Suppressor macrophage treated with lipopolysaccharide for 4 hours (primary cell): ENCODE measurements around the gene TRMT6.

Experiments used
- DNase-seq: peaks from one replicate; pipeline ENCODE4 v3.0.0-alpha.2; 2020

The TRMT6 gene

DNA sequence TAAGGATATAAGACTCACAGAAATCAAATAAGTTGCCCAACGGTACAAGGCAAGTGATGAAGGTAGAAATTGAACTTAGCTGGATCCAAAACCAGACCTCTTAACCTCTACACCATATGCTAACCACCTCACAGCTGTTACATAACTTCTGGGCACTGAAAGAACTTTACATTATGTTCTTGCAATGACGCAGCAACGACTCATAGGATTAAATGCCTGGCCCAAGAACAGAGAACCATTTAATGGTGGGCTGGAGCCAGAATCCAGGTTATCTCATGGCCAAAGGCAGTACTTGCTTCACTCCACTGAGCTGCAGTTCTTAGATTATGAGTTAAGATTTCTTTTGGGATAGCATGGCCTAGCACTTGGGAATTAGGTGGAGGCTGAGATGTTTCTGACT is 4.4 kb downstream of the TRMT6 start:
- DNase-seq, result peak; percentile 29

DNA sequence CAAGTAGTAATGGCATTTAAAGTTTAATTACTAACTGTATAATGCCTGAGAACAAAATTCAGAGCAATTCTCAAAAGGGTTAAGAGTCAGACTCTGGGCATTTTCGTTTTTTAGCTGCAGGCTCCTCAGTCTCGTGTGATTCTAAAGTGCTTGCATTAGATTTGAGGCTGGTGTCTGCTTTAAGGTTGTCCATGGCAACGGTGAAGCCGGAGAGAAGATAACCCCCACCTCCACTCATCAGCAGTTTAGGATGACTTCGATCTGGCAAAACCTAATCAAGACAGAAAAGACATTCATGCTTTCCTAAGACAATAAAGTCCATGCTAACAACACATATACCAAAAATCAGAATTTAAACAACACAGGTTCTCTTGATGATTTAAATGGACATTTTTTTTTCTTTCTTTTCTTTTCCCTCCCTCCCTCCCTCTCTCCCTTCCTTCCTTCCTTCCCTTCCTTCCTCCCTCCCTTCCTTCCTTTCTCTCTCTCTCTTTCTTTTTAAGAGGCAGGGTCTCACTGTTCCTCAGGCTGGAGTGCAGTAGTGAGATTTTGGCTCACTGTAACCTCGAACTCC is 11.8 kb downstream of the TRMT6 start:
- no peak for DNase-seq

DNA sequence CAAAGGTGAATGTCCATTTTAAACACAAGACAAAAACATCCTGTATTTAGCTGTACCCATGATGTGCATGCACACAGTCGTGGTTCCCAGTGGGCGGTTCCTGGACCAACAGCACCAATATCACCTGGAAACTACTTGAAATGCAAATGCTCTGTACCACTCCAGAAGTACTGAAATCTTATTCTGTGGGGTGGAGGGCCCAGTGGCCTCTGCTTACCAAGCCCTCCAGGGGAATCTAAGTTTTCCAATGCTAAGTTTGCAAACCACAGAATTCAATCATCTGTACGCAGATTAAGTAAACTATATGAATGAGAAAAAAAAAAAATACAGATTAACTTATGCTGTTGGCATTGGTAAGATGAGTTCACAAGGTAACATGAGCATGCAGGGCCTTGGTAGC is 14.1 kb downstream of the TRMT6 start:
- DNase-seq, result no peak

DNA sequence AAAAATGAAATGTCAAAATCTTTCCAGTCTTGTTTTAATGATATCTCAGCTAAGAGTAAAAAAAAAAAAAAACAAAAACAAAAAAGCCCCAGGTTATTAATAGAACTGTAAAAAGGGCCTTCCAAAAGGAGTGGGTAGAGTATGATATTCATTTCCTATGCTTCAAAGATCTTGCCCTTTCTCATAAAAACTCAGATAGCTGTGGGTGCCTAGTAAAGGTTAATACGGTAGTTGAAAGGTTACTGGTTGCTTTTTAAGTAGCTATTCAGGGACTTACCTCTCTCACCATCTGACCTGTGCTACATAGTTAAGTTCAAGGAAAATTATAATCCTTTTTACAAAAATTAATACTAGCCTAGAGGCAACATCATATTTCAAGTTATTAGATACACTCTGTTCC is 14.9 kb downstream of the TRMT6 start:
- DNase-seq, result no peak

DNA sequence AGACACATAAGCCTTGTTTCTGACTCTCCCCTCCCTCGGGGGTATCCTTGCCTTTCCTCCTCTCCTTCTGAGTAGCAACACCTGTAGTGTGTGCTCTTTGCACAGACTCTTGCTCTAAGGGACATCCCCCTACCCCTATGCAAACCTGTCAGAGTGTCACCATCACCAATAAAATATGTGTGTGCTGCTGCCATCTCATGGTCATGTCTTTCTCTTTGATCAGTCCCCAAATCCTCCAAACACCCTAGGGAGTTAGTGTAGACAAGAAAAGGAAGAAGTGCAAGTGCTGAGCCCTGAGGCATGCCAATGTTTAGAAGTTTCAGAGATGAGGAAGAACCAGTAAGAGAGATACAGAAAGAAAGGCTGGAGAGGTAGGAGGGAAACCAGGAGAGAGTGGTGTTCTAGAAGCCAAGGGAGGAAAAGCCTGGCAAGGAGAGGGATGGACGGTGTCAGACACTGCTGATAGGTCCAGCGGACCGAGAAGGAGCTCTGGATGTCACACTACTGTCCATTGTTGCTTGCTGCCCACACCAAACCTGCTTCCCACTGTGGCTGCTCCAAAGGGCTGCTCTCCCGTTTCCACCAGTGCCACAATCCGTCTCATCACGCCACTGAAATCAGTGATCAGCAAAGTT is 16.4 kb downstream of the TRMT6 start:
- no peak for DNase-seq

DNA sequence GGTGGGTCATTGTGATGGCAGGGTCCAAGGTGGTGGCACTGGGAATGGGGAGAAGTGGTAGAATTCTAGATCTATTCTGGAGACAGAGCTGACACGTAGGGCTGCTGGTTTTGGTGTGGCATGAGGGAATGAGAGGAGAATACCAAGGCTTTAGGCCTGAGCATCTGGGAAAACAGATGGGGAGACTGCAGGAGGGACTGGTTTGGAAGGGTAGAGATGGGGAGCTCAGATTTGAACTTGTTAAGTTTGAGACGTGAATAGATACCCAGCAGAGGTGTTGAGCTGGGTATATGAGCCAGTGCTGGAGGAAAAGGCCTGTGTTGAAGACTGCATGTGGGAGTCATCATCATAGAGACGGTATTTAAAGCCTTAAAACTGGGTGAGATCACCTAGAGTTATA is 17.5 kb downstream of the TRMT6 start:
- DNase-seq, result no peak

DNA sequence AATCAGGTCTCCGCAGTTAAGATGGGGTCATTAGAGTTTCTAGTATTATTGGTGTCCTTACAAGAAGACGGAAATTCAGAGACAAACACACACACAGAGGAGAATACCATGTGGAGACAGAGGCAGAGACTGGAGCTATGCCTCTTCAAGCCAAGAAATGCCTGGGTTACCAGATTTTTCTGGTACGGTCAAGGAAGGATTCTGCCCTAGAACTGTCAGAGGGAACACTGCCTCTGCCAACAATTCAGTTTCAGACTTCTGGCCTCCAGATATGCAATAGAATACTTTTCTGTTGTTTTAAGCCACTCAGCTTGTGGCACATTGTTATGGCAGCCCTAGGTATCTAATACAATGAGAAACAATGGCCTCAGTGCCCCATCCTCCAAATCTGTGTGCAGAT is 18.9 kb downstream of the TRMT6 start:
- no peak for DNase-seq

DNA sequence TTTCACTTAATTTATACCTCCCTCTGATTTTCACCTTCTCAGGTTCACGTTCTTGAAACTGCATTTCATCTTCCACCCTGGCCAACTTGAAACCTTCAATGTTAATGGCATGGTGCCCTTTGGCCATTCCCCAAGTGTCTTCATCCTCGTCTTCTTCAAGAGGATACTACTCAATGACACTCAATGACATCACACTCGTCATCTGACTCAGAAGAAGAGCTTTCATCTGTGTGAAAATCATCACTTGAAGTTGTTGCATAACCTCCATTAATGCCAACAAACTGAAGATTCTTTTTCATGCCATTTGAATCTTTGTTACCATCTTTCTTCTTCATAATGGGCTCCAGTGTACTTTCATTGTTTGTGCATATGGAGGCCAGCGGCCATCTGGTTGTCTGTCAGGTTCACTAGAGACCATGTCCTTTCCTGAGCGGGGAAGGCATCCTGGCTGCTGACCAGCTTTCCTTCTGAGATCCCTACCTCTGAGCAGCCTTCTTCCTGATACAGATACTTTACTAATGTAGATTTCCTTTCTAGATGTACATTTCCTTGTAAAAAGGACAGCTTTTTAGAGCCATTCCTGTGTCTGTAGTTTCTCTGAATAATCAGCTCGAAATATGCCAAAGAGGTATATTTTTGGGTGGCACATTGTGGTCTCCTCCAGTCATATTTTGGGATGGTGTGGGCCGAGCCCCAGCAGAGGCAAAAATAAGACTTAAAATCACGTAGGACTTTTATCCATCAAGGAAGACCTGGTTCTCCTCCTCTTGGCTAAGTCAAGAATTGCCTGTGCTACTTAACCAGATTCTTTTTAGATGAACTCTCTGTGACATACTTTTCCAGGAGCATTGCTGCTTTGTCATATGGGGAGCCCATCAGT is 21.3 kb downstream of the TRMT6 start:
- peak; percentile 55 for DNase-seq

DNA sequence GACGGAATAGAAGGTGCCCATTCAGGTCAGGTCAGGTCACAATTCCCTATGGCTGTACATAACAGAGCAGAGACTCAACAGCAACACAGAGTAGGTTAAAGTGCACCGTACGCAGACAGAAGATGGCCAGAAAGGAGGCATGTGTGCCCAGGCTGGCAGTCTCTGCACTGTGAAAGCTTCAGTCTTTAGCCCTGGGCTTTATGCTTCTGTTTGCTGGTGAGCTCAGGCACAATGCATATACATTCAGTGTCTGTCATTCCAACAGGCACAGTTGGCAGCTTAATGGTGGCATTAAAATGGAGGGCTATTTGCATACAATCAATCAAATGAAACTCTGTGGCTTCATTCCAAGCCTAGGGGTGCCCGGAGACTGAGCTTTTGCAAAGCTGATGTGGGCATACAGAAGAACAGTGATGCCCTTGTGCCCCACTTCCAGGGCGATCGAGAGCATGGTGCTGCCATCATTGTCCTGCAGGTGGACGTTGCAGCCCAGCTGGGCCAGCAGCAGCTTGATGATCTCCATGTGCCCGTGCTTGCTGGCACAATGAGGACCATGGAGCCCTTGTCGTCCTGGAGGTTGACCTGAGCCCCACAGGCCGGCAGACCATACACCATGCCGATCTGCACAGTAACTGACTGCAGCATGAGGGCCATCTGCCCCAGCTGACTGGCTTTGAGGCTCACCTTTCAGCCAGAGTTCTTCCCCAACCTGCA is 22.4 kb downstream of the TRMT6 start:
- no peak for DNase-seq

DNA sequence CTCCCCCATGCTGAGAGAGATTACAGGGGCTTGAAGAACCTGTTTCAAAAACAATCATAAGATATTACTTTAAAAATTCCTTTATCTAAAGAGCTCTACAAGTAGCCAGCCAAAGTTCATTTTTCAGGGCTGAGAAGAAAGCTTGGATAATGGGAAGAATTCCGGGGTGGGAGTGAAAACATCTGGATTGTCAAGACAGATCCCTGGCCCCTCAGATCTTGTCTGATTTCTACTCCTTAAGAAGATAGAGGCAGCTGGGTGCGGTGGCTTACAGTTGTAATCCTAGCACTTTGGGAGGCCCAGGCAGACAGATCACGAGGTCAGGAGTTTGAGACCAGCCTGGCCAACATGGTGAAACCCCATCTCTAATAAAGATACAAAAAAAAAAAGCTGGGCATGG is 24.8 kb downstream of the TRMT6 start:
- no peak for DNase-seq

DNA sequence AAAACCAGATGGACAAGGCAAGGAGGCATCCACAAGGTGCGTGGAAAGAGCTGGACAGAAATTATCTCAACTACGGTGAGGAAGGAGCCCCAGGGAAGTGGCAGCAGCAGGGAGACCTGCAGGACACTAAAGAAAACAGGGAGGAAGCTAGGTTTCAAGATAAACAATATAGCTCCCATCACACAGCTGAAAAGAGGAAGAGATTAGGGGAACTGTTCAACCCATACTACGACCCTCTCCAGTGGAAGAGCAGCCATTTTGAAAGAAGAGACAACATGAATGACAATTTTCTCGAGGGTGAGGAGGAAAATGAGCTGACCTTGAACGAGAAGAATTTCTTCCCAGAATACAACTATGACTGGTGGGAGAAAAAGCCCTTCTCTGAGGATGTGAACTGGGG is 26.8 kb downstream of the TRMT6 start:
- no peak for DNase-seq

DNA sequence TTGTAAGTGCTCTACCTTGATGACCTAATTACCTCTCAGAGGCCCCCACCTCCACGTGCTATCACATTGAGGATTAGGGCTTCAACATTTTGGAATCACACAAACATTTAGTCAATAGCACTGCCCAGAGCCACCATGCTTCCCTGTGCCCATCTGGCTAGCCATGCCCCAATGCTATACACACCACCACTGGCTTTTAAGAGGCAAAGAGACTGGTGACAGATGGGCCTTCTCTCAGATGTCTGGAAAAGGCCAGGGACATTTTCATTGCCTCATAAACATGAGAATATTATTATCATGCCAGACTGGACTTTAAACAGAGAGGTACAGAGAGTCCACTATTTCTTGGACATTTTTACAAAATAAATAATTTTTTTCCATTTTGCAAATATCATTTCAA is 29.8 kb downstream of the TRMT6 start:
- DNase-seq, result no peak

DNA sequence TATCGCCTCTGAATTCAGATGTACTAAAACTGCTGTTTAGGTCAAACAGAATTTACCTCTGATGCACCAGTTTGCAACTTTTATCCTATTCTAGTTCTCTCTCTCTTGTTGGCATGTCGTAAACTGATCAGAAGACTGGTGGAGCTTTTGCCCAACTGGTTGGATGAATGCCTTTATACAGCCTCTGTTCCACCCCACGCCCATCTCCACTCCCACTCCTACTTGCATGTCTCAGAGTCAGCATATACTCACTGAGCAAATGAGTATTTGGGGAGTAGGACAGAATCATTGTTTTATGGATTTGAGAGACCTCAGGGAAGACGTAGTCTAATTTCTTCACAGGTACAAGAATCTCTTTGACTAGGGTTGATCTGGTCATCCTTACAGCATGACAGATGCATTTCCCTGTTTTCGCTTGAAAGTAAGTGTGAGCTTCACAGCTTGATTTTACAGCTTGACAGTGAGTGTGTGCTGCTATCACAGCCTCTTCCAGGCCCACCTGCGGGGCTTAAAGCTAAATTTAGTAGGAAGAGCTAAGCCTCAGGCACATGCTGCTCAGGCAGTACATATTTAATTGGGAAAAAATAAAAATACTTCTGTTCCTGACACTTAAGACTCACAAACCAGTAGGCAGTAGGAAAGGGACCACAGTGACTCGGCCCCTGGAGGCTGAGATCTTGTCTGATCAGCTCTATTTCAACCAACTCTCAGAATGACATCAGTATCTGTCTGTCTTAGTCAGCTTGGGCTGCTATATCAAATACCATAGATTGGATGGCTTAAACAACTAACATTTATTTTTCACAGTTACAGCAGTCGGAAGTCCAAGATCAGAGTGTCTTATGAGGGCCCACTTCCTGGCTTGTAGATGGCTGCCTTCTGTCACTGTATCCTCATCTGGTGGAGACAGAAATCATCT is 30.4 kb downstream of the TRMT6 start:
- peak; percentile 27 for DNase-seq

DNA sequence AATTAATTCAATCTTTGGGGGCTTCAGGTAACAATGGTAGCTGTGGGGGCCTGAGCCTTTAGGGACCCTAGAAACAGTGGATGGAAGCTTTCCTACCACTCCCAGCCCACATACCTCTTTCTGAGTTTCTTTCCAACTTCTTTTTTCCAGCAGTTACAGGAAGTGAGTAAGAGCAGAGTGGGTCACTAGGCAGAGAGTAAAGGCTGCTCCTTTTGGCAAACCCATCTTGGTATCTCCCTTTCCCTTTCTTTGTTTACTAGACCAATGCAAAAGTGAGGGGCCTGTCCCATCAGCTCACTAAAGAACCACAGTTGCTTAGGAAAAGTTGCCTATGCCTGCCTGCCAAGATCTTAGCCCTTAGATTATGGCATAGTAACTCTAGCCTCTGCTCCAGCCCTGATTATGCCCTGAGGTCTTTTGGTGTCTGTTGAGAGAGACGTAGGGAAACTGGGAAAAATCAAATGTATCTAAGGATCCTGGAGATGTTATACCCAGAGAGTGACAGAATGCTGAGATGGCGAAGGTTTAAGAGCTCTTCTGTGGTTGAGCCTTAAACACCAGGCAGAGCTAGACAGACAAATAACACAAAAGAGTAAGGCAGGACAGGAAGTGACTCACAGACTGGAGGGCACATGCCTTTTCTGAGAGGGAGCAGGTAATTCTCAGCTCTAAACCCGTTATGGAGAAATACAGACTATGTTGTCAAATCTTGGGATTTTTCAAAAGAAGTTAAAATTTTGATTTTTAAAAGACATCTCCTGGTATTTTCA is 31.3 kb downstream of the TRMT6 start:
- DNase-seq, result peak; percentile 27

DNA sequence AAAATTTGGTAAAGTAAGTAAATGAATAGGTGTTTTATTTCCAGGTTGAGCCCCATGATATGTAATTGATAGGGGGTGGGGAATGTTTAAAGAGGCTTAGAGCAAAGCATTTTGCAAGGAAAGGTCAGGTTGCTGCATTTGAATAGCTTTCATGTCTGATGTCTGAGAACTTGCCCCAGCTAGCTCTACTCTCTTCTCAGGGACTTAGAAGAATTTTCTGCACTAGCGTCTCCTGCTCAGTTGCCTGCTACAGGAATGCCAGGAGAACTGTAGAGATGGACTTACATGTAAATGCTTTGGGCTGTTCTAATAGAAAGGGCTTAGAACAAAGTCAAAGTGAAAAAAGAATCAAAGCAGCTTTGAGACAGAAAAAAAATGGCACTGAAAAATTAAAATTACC is 35.5 kb downstream of the TRMT6 start:
- DNase-seq, result no peak

DNA sequence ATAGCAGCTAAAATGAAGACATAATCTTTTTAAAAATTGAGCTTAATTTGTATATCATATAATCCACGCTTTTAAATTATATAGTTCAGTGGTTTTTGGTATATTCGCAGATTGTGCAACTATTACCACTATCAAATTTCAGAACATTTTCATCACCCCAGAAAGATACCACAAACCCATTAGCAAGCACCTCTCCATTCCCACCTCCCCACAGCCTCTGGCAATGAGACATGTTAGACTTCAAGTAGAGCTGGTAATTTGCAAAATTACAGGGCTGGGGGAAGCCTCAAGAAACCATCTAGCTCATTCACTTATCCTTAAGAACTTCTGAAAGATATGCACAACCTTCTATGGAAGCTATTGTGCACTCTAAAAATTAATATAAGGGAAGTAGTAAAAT is 37.2 kb downstream of the TRMT6 start:
- DNase-seq, result no peak

DNA sequence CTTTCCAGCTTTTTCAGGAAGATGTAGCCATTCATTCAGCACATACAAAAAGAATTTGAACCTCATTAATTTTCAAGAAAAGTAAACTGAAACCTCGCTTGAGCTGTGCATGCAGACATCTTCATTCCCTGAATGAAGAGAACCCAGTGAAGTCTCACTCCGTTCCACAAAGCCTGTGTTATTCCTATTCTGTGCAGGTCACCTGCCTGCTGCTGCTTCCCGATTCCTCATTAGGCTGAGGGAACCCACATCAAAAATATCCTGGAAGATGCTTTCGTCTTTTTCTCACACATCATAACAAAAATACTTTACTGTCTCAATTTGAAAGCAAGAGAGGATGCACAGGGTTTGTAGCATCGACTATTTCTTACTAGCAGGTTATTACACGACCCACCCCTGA is 40.1 kb downstream of the TRMT6 start:
- no peak for DNase-seq

DNA sequence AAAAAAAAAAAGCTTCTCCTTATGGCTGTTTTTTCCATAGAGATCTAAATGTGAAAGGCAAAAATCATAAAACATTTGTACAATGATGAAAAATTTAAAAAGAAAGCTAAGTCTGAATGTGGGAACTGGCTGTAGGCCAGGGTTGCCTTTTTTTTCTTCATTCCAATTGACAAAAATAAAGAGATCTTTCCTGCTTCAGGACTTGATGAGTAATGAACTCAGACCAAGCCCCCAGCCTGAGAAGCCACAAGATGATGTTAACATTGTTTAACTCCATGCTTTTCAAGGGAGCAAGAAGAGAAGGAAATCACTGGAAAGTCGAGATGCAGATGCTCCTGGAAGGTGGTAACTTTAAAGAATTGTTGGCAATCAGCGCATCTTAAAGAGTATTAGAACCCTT is 41.4 kb downstream of the TRMT6 start:
- no peak for DNase-seq

DNA sequence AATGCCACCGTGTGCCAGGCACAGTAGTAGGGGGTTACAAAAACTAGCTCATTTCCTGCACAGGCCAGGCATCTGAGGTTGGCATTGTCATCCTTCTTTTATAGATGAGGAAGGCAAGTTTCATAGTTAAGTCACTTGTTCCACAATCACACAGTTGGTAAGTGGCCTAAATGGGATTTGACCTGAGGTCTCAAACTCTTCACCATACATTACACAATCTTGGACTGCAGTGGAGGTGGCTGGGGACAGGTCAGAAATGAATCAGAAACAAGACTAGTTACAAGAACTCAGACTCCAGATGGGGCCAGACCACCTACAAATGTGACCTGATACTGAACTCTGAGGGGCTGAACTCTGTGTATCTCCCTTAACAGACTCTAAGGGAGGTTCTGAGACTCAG is 49.4 kb downstream of the TRMT6 start:
- no peak for DNase-seq

DNA sequence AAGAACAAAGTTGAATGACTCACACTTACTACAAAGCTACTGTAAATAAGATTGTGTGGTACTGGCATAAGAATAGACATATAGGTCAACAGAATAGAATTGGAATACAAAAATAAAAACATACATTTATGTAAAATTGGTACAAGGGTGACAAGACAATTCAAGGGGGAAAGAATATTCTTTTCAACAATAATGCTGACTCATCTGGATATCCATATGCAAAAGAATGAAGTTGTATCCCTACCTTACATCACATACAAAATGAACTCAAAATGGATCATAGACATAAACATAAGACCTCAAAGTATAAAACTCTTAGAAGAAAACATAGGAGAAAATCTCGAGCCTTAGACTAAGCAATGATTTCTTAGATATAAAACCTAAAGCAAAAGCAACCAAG is 50.9 kb downstream of the TRMT6 start:
- DNase-seq, result no peak

DNA sequence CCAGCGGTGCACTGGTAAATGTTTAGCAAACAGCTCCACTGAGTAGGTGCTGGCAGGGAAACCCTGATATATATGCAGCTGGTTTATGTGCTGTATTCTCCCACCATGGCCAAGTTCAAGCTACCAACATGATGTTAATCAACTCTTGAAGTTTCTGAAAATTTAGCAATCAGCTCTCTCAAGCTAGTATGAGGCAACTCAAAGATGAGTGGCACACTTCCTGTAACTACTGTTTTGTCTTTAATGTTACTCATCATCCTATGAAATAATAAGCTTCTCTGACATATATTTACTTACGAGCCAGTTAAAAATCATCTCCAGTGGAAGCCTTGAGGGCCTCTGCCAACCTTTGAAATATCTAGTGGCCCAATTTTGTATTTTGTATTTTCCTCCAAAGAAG is 54.7 kb downstream of the TRMT6 start:
- peak; percentile 71 for DNase-seq

DNA sequence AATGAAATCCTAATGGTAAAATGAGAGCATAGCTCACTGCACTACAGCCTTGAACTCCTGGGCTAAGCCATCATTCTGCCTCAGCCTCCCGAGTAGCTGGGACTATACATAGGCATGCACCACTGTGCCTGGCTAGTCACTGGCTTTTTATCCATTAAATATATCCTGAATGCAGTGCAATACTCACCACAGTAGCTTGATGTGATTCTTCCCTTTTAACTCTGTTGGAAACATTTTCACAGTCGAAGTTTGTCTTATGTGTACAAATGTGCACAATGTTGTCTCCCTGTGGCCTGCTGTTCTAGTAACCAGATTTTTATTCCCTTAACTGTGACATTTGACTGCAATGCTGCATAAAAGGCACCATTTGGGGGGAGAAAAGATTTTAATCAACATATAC is 56.7 kb downstream of the TRMT6 start:
- DNase-seq, result no peak
